ENCODE data around the gene PDE8A.

- no peak for TF ChIP-seq CTCF (IDR thresholded peaks at IDR 0.05)
- TF ChIP-seq POLR2A (IDR thresholded peaks at IDR 0.05), result no peak
These were observed 46.8 kb downstream of the PDE8A start for GRCh38 chr15:85028416-85028815.
